NOMO-1 treated with DMSO at 0.1 percent for 48 hours (cell line): ENCODE data around the gene SALL1.

Experiments used
- DNase-seq: peaks from one replicate; lab custom pipeline; 2025; ENCODE audit not compliant: unreplicated experiment; lab: John Stamatoyannopoulos, UW

The SALL1 gene

GRCh38 chr16:51114382-51114781 is 36.7 kb downstream of the SALL1 start:
- DNase-seq: no peak

GRCh38 chr16:51113236-51114125 is 37.6 kb downstream of the SALL1 start:
- DNase-seq: no peak

GRCh38 chr16:51112323-51112722 is 38.7 kb downstream of the SALL1 start:
- DNase-seq: no peak

- DNase-seq: no peak
Measured at GRCh38 chr16:51111759-51112158, 39.3 kb downstream of the SALL1 start.

GRCh38 chr16:51110700-51111157 is 40.3 kb downstream of the SALL1 start:
- no peak for DNase-seq

GRCh38 chr16:51109173-51109572 is 41.9 kb downstream of the SALL1 start:
- no peak for DNase-seq

- no peak for DNase-seq
Measured at GRCh38 chr16:51107742-51108141, 43.3 kb downstream of the SALL1 start.

GRCh38 chr16:51106535-51106934 is 44.5 kb downstream of the SALL1 start:
- no peak for DNase-seq

GRCh38 chr16:51103590-51103989 is 47.5 kb downstream of the SALL1 start:
- no peak for DNase-seq

- DNase-seq: no peak
Measured at GRCh38 chr16:51097729-51098128, 53.3 kb downstream of the SALL1 start.

- no peak for DNase-seq
Measured at GRCh38 chr16:51095890-51096626, 55.0 kb downstream of the SALL1 start.

GRCh38 chr16:51095084-51095881 is 55.8 kb downstream of the SALL1 start:
- no peak for DNase-seq

- DNase-seq: no peak
Measured at GRCh38 chr16:51093726-51094280, 57.3 kb downstream of the SALL1 start.
